Choroid plexus epithelial cell (primary cell): ENCODE data around the gene RPEL1.

Experiments
- DNase-seq: peaks from one replicate; pipeline ENCODE4 v3.0.0-alpha.2; 2010; ENCODE audit warnings: low read depth
- H3K4me3 ChIP-seq: 2 replicates; pipeline ENCODE4 v1.5.1; 2011; ENCODE audit warnings: low read depth, mild to moderate bottlenecking, control low read depth, low read length, moderate library complexity
- TF ChIP-seq, protein P1 (sequence below): conservative IDR thresholded peaks from 2 replicates; pipeline ENCODE4 v1.5.1; 2011; ENCODE audit warnings: low read depth, mild to moderate bottlenecking, control low read depth, inconsistent platforms, low read length, moderate library complexity

Gene RPEL1

GRCh38 chr10:103225939-103226338 is 19.7 kb upstream of the RPEL1 start:
- TF ChIP-seq, protein P1, sequence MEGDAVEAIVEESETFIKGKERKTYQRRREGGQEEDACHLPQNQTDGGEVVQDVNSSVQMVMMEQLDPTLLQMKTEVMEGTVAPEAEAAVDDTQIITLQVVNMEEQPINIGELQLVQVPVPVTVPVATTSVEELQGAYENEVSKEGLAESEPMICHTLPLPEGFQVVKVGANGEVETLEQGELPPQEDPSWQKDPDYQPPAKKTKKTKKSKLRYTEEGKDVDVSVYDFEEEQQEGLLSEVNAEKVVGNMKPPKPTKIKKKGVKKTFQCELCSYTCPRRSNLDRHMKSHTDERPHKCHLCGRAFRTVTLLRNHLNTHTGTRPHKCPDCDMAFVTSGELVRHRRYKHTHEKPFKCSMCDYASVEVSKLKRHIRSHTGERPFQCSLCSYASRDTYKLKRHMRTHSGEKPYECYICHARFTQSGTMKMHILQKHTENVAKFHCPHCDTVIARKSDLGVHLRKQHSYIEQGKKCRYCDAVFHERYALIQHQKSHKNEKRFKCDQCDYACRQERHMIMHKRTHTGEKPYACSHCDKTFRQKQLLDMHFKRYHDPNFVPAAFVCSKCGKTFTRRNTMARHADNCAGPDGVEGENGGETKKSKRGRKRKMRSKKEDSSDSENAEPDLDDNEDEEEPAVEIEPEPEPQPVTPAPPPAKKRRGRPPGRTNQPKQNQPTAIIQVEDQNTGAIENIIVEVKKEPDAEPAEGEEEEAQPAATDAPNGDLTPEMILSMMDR, result no peak
- DNase-seq, result no peak
- no peak overlapping the region for H3K4me3 ChIP-seq

DNA sequence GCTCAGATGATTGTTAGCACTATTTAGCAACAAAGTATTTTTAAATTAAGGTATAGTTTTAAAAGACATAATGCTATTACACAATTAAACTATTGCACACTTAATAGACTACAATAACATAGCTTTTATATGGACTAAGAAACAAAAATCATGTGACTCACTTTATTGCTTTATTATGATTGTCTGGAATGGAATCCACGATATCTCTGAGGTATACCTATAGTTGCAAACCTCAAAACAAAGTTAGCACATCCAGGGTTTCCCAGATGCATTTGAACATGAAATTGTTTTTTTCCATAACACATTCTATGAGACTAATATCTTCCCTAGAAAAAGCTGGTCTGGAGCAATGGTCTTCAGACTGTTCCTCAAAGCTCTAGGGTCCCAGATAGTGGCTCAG is 18.3 kb upstream of the RPEL1 start:
- TF ChIP-seq, protein P1, result no peak
- no peak for DNase-seq
- H3K4me3 ChIP-seq, result no peak overlapping the region

DNA sequence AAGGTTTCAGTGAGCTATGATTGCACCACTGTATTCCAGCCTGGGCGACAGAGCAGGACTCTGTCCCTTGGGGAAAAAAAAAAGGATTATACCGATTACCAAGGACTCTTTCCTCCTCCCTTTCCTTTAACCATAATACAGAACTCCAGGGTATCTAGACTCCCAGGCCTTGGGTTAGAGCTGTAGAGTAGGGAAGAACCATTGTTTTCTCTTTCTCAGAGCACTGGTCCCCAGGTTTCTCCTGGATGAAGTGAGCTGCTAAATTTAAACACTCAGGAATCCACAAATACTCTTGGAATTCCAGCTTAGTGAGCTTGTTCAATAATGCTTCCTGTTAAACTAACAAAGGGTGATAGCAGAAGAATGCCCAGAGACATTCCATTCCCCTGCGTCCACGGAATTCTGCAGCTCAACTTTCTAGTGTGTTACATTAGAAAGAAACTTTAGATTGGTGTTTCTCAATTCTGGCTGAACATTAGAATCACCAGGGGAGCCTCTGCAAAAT is 14.6 kb upstream of the RPEL1 start:
- DNase-seq, result peak; percentile 96
- TF ChIP-seq, protein P1, result no peak
- H3K4me3 ChIP-seq, result no peak overlapping the region

GRCh38 chr10:103232131-103232673 is 13.5 kb upstream of the RPEL1 start:
- DNase-seq, result no peak
- no peak overlapping the region for H3K4me3 ChIP-seq
- TF ChIP-seq, protein P1, result no peak

DNA sequence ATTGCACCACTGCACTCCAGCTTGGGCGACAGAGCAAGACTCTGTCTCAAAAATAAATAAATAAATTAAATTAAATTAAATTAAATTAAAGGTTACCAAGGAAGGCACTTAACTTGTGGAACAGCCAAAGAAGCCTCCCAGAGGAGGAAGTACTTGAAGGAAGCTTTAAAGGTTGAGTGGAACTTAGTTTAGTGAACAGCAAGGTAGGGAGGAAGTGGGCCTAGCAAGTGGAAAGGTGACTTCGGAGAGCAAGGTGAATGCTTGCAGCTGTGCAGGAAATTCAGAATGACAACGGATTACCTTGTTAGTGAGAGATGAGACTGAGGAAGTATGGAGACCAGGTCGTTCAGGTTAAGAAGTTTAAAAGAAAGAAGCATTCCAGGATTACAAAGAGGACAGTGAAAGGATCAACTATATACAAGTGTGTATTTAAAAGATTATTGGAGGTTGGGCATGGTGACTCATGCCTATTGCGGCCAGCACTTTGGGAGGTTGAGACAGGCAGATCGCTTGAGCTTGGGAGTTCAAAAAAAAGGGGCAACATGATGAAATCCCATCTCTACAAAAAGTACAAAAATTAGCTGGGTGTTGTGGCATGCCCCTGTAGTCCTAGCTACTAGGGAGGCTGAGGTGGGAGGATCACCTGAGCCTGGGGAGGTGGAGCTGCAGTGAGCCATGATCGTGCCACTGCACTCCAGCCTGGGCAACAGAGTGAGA is 12.8 kb upstream of the RPEL1 start:
- DNase-seq, result peak; percentile 86
- TF ChIP-seq, protein P1, result no peak
- no peak overlapping the region for H3K4me3 ChIP-seq

DNA sequence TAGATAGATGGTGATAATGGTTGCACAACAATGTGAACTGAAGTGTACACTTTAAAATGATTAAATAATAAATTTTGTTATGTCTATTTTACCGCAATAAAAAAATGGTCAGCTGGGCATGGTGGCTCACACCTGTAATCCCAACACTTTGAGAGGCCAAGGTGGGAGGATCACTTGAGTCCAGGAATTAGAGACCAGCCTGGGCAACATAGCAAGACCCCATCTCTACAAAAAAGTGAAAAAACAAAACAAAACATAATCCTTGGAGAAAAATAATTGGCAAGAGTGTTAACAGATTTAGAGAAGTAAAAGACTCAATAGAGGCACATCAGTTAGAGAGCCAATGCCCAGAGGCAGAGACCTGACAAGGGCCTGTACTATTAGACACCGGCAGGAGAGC is 9.9 kb upstream of the RPEL1 start:
- DNase-seq, result no peak

More for the DNA sequence above, 9.9 kb upstream of the RPEL1 start:
- TF ChIP-seq, protein P1, result no peak
- H3K4me3 ChIP-seq, result no peak overlapping the region
